Measurements from ENCODE around the gene ZNF224.
"Not testable (repeated sequence)": the region's sequence is repeated elsewhere in the genome, so short reads cannot be mapped to it uniquely, and the experiment has no call there.

Gene ZNF224

DNA sequence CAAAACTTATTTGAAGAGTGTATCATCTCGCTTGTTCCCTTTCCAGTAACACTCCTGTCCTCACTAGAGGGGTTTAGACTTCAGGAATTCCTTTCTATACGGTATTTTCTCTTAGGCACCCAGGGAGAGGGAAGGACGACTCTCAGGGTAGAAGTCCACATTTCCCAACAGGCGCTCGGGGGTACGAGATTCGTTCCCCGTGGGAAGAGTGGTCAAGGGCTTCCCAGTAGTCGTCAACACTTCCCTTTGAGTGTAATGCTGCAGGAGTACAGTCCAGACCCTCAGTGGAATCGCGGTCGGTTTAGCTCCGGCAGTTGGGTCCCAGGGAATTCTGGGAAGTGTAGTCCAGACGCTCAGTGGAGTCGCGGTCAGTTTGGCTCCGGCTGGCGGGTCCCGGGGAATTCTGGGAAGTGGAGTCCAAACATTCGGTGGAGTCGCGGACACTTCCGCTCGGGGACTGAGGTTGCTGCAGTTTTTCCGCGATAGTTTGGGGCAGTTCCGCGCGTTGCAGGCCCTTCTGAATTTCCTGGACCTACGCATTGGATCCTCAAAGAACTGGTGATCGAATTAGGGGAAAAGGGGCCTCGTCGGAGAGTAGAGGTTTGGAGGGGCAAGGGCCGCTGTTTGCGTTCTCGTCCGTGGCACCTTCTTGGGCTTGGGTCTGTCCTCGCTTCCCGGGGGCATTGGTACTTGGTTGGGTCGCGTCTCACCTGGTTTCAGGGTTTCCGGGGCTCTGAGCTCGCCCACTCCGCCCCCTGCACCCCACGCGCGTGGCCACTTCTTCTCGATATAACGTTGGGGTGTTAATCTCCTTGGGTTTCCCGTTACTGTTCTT is at the start of gene ZNF224:
ZNF224 (plus strand) TSS at position 431 of the 835 bp plus-strand sequence. CDS start 3,513 bp downstream, outside the sequence.
- DNase-seq (ENCODE audit: low read depth), result peak; percentile 90

DNA sequence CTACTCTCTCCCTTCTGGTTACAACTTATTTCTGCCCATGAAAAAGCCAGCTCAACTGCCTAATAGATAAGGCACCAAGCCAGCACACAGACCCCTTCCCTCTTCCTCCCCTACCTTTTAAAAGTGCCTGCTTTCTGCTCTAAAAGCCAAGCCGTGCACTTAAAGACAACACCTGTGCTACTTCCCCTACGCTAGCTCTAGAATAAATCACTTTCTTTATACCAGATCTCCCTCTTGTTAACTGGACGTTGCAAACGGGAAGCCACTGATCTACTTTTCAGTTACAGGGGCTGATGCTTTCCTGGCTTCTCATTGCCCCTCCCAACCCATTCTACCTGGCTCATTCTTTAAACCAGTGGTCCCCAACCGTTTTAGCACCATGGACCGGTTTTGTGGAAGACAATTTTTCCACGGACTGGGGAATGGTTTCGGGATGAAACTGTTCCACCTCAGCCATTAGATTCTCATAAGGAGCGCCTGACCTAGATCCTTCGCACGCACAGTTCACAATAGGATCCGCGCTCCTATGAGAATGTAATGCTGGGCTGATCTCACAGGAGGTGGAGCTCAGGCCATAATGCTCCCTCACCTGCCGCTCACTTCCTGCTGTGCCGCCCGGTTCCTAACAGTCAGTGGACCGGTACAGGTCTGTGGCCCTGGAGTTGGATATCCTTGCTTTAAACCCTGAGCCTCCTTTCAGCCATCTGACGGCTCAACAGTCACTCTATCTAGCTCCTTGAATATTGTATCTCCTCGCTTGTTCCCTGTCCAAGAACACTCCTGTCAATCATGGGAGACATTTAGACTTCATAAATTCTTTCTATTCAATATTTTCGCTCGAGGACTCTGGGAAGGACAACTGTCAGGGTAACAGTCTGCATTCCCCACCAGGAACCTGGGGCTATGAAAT is 43.2 kb upstream of the ZNF224 start:
- no peak for DNase-seq (ENCODE audit: low read depth)

DNA sequence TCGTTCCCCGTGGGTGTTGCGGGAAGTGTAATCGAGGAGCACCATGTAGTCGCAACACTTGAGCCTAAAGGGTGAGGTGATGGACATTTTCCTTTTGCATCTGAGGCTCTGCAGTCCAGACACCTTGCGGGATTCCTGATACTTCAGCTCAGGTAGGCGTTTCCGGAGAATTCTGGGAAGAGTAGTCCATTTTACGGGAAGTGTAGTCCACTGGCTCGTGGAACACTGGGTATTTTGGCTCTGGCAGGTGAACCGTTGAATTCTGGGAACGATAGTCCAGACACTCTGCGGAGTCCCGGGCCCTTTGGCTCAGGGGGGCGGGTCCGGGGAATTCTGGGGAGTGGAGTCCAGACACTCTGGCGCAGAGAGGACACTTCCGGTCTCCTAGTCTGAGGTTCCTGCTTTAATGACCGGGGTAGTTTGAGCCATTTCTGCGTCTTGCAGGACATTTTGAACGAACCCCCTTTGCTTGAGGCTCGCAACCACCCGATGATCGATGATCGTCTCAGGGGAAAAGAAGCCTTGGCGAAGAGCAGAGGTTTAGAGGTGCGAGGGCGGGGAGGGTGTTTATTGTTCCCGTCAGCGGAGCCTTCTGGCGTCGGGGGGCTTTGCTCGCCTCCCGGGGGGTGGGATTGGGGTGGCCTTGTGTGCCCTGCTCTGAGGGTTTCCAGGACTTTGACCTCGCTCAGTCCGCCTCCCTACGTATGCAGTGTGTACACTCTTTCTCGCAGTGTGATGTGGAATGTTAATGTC is 42.3 kb upstream of the ZNF224 start, which contains the start of gene ZNF223:
ZNF223 (plus strand) TSS at position 387 of the 753 bp plus-strand sequence. CDS start 3,141 bp downstream, outside the sequence.
- DNase-seq (ENCODE audit: low read depth), result peak; percentile 96

DNA sequence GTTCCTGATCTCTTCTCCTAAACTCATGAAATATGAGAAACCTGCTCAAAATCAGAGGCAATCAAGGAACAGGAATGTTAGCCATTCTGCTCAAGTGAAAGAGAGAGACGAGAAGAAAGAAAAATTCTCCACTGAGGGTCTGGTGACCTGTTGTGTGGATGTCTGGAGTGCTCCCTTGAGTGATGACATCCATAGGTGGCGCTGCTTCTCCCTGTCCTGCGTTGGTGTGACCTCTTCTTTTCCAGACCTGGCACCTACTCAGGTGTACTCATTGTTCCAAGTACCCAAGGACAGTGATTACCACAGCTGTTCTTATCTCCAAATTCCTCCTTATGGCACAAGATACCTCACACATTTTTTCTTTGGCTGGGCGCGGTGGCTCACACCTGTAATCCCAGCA is 38.3 kb upstream of the ZNF224 start:
- no peak for DNase-seq (ENCODE audit: low read depth)

DNA sequence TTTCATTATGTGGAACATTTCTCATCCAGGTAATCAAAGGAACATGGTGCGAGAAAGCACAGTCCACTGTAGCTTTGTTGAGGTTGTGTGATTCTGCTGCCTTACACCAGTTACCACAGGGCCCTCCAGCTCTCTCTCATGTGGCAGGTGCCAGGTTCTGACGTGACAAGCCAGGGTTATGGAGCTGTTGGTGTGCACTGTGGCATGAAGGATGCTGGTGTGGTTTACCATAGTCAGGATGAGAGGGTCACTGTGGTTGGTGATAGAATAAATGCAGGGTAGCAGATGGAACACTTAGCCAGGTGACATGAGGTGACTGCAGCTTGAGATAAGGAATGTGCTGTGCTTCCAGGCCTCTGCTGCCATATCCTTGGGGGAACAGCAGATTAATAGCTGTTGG is 34.9 kb upstream of the ZNF224 start:
- no peak for DNase-seq (ENCODE audit: low read depth)

DNA sequence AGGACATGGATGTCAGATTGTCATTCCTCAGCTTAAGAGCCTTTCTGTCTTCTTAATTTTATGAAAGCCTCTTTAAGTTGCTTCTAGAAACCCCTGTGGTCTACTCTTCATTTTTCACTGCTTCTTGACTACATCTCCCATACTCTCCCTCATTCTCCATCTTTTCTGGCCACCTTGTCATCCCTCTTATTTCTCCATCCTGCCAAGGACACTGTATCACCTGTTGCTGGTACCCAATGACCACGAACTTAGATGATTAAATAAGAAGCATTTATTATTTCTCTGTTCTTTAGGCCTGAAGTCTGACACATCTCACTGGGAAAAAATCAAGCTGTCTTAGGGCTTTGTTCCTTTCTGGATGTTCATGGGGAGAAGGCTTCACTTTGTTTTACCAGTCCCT is 33.1 kb upstream of the ZNF224 start:
- no peak for DNase-seq (ENCODE audit: low read depth)

DNA sequence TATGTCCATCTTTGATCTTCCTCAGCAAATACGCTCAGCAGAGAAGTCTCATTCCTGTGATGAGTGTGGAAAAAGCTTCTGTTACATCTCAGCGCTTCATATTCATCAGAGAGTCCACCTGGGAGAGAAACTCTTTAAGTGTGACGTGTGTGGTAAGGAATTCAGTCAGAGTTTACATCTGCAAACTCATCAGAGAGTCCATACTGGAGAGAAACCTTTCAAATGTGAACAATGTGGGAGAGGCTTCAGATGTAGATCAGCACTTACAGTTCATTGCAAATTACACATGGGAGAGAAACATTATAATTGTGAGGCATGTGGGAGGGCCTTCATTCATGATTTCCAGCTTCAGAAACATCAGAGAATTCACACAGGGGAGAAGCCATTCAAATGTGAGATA is 27.9 kb upstream of the ZNF224 start:
- DNase-seq (ENCODE audit: low read depth), result no peak

DNA sequence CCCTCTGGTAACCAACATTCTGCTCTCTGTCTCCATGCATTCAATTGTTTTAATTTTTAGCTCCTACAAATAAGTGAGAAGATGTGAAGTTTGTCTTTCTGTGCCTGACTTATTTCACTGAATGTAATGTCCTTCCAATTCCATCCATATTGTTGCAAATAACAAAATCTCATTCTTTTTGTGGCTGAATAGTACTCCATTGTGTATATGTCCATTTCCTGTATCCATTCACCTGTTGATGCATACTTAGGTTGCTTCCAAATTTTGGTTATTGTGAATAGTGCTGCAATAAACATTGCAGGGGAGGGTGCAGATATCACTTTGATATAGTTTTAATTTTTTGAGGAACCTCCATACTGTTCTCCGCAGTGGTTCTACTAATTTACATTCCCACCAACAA is 24.7 kb upstream of the ZNF224 start:
- DNase-seq (ENCODE audit: low read depth), result no peak

DNA sequence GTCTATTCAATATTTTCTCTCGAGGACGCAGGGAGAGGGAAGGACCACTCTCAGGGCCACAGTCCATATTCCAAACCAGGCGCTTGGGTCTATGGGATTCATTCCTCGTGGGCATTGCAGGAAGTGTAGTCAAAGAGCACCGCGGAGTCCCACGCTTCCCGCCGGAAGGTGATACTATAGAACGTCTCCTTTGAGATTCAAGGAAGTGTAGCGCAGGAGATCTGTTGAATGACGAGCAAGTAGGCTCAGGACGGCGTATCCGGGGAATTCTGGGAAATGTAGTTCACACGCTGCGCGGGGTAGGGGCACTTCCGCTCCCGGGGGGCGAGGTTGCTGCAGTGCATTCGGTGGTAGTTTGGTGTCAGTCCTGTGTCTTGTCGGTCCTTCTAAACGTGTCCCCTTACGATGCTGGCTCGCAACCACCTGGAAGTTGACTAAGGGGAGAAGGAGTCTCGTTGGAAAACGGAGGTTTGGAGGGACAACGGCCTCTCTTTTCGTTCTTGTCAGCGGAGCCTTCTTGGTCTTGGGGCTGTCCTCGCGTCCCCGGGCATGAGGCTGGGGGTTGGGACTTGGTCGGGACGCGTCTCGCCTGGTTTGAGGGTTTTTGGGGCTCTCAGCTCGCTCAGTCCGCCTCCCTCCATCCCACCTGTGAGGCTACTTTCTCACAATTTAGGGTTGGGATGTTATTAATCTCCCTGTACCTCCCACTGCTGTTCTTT is 22.2 kb upstream of the ZNF224 start, which contains the start of gene ZNF284:
ZNF284 (plus strand) TSS at position 336 of the 719 bp plus-strand sequence. CDS start 4,231 bp downstream, outside the sequence.
- DNase-seq (ENCODE audit: low read depth), result peak; percentile 83

DNA sequence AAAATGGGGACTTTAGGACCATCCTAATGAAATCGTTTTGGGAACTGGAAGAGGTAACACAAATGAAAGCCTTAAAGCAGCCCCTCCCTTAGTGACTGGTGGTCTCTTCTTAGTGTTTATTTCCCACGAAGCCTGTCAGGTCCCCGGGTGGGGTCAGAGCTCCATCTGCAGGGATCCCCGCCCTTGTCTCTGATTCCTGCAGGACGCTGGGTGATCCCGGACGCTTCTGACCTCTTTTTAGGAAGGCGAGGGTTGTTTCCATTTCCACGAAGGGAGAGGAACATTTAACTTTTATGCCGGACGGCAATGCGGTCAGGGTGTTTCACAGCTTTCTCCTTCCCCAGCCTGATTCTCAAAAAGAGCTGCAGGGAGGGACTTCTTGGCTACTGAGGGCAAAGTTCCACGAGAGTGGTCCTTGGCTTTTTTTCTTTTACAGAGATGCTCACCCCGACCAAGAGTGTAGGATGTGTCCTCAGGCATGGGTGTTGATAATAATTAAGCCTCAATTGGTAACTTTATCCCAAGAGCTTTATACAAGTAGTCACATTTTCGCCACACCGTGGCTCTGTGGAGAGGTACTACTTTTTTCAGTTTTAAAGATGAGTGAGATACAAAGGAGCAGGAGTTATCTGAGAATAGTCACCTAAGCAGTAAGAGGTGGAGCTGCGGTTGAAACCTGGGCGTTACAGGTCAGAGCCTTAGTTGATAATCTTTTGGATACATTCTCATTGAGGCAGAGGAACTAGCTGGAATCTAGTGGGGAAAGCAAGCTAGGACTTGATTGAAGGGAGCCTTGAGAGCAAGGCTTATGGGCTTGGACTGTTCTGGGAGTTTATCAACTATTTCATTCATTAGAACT is 21.4 kb upstream of the ZNF224 start:
- DNase-seq (ENCODE audit: low read depth), result no peak

DNA sequence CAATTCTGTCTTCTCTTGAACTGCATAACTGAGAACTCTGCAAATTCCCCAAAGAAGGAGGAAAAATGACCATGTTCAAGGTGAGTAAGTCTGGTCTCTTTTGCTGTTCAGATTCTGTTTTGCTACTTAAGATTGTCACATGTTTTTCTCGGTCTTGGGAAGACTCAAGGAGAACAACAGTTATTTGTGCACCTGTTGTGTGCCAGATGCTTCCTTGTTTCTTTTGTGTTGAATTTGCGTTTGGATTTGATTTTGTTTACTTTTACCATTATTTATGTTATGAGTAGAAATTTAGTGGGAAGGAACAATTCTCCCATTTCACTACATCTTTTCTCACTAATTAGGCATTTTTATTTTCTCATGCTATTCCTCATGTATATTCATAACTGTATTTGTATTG is 17.8 kb upstream of the ZNF224 start:
- DNase-seq (ENCODE audit: low read depth), result no peak

DNA sequence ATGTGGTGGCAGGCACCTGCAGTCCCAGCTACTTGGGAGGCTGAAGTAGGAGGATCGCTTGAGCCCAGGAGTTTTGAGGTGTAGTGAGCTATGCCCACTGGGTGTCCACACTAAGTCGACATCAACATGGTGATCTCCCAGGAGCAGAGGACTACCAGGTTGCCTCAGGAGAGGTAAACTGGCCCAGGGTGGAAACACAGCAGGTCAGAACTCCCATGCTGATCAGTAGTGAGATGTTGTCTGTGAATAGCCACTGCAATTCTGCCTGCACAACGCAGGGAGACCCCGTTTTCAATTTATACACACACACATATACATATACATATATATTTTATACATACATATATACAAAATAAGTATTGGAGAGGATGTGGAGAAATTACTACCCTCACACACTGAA is 2.1 kb upstream of the ZNF224 start:
- no peak for DNase-seq (ENCODE audit: low read depth)

DNA sequence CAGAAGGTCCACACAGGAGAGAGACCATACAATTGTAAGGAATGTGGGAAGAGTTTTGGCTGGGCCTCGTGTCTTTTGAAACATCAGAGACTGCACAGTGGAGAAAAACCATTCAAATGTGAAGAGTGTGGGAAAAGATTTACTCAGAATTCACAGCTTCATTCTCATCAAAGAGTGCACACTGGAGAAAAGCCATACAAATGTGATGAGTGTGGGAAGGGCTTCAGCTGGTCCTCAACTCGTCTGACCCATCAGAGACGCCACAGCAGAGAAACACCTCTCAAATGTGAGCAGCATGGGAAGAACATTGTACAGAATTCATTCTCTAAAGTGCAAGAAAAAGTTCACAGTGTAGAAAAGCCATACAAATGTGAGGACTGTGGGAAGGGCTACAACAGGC is 13.6 kb downstream of the ZNF224 start:
- DNase-seq (ENCODE audit: low read depth), result no peak

DNA sequence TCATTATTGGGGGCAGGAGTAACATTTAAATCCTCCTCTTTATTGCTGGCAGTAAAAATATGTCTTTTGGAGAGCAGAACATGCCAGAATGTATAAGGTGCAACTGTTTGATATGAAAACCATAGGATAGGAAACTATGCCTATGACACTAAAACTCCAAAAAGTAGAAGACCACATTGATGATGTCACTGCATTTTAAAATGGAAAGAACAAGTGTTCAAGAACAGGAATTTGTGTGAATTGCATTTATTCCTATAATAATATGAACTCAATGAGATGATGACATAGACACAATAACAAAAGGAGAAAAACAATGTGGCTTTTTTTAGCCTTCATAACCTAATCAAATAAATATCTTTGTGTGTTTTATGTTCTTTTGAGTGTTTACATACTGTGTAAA is 15.3 kb downstream of the ZNF224 start:
- no peak for DNase-seq (ENCODE audit: low read depth)

DNA sequence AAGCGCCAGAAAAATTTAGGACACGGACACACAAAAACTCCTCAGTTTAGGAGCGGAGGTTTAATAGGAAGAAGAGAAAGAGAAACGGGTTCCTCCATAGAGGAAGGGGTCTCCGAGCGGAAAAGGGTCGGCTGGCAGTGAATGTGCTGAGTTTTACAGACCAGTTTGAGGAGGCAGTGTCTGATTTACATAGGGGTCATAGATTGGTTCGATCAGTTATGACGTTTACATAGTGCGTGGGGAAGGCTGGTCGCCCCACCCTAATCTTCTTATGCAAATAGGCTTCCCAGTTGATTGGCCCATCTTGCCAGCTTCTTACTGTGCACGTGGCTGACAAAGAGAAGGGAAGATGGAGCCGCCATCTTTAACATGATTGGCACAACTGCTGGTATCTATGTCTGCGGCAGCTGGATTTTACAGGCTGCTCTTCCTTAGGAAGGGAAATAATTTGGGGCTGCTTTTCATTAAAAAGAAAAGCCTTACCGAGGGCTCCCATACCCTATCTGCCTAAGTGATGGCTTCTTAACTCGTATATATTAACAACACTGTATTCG is 17.8 kb downstream of the ZNF224 start:
- DNase-seq (ENCODE audit: low read depth), result peak; percentile 82

DNA sequence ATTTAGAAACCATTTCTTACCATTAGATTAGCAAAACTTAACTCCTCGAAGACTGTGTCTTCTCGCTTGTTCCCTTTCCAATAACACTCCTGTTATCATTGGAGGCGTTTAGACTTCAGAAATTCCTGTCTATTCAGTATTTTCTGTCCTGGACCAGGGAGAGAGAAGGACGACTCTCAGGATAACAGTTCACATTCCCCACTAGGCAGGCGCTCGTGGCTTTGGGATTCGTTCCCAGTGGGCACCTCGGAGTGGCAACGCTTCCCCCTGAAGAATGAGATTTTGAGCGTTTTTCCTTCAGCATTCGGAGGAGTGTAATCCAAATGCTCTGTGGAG is 18.6 kb downstream of the ZNF224 start:
- DNase-seq (ENCODE audit: low read depth), result no peak

DNA sequence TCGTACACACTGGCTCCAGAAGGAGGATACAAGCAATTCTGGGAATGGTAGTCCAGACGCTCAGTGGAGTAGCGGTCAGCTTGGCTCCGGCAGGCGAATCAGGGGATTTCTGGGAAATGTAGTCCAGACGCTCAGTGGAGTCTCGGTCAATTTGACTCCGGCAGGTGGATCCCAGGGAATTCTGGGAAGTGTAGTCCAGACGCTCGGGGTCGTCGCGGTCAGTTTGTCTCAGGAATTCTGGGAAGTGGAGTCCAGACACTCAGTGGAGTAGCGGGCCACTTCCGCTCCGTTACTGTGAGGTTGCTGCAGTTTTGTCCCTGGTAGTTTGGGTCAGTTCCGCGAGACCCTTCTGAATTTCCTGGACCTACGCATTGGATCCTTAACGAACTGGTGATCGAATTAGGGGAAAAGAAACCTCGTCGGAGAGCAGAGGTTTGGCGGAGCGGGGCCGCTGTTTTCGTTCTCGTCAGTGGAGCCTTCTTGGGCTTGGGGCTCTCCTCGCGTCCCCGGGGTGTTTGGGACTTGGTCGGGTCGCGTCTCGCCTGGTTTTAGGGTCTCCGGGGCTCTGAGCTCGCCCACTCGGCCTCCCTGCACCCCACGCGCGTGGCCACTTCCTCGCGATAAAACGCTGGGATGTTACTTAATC is 19.1 kb downstream of the ZNF224 start, which contains the start of gene ZNF225:
ZNF225 (plus strand) TSS at position 262 of the 646 bp plus-strand sequence. CDS start 2,429 bp downstream, outside the sequence.
- peak; percentile 99 for DNase-seq (ENCODE audit: low read depth)

DNA sequence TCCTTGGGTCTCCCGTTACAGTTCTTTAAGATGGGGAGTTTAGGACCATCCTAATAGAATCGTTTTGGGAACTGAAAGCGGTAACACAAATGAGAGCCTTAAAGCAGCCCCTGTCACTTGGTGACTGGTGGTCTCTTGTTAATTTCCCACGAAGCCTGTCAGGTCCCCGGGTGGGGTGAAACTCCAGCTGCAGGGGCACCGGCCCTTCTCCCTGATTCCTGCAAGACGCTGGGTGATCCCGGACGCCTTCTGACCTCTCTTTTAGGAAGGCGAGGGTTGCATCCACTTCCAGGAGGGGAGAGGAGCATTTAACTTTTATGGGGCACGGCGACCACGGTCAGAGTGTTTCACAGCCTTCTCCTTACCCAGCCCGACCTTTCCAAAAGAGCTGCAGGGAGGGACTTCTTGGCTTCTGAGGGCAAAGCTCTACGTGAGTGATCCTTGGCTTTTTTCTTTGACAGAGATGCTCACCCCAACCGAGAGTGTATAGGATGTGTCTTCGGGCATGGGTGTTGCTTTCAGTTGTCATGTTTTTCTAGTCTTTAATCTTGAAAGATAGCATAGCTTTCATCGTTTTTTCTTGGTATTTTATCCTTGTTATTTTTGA is 19.7 kb downstream of the ZNF224 start:
- no peak for DNase-seq (ENCODE audit: low read depth)

DNA sequence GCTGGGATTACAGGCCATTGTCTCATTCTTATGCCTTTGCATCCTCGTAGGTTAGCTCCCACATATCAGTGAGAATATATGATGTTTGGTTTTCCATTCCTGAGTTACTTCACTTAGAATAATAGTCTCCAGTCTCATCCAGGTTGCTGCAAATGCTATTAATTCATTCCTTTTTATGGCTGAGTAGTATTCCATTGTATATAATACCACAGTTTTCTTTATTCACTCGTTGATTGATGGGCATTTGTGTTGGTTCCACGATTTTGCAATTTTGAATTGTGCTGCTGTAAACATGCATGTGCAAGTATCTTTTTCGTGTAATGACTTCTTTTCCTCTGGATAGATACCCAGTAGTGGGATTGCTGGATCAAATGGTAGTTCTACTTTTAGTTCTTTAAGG is 27.0 kb downstream of the ZNF224 start:
- not testable (repeated sequence) for DNase-seq (ENCODE audit: low read depth)

Measured in stromal cell of bone marrow (primary cell).